ENCODE measurements around the gene FBXL2.

FBXL2 gene

GRCh38 chr3:33287672-33288282 is 10.5 kb downstream of the FBXL2 start:
- Histone ChIP-seq H2AK5ac (ENCODE audit: low read length) (no peak overlapping the region), H3K4me1 (ENCODE audit: control insufficient read depth, low read depth, low read length) (peaks cover 2% of the 10 kb centered on the region)
- no CpG with 5 or more reads among the region's 1 CpG for WGBS (ENCODE audit: extremely low coverage, insufficient coverage, low lambda C conversion rate)

GRCh38 chr3:33299395-33300081 is 22.3 kb downstream of the FBXL2 start:
- Histone ChIP-seq H3K56ac (ENCODE audit: low read length) (peak overlapping the region; percentile 34), H2AK5ac (ENCODE audit: low read length) (no peak overlapping the region), H3K27ac (ENCODE audit: low read depth, low read length) (no peak overlapping the region), H3K4me1 (ENCODE audit: control insufficient read depth, low read depth, low read length) (no peaks in the 10 kb centered on the region), H4K5ac (ENCODE audit: low read length) (no peak overlapping the region), H3K4me3 (ENCODE audit: low read length) (no peak overlapping the region), H3K4ac (ENCODE audit: low read depth, low read length) (no peak overlapping the region), H3K27me3 (ENCODE audit: insufficient read depth, low read length, poor library complexity) (no peaks in the 10 kb centered on the region), H3K23ac (ENCODE audit: low read length) (no peak overlapping the region), H3K79me2 (ENCODE audit: control insufficient read depth, insufficient read depth, low read length) (no peaks in the 10 kb centered on the region), H2BK15ac (replicated peaks; ENCODE audit: low read depth) (no peak overlapping the region), H4K8ac (ENCODE audit: low read depth, low read length) (no peak overlapping the region), H3K18ac (ENCODE audit: low read length) (no peak overlapping the region), H3K9ac (ENCODE audit: low read length) (no peak overlapping the region), H3K36me3 (ENCODE audit: control insufficient read depth, insufficient read depth, low read length) (no peaks in the 10 kb centered on the region), H2BK120ac (ENCODE audit: low read depth, low read length) (no peak overlapping the region), H3K4me2 (ENCODE audit: low read length) (no peak overlapping the region), H3K79me1 (ENCODE audit: low read length) (no peaks in the 10 kb centered on the region), H2BK5ac (ENCODE audit: low read length) (no peak overlapping the region)
- no CpG with 5 or more reads among the region's 3 CpGs for WGBS (ENCODE audit: extremely low coverage, insufficient coverage, low lambda C conversion rate)
- no peak for DNase-seq

More at GRCh38 chr3:33287672-33288282, 10.5 kb downstream of the FBXL2 start:
- Histone ChIP-seq H2BK15ac (replicated peaks; ENCODE audit: low read depth) (no peak overlapping the region), H3K4ac (ENCODE audit: low read depth, low read length) (no peak overlapping the region), H3K9ac (ENCODE audit: low read length) (no peak overlapping the region), H2BK120ac (ENCODE audit: low read depth, low read length) (no peak overlapping the region), H3K79me2 (ENCODE audit: control insufficient read depth, insufficient read depth, low read length) (no peaks in the 10 kb centered on the region), H3K4me3 (ENCODE audit: low read length) (no peak overlapping the region), H3K18ac (ENCODE audit: low read length) (no peak overlapping the region), H3K23ac (ENCODE audit: low read length) (no peak overlapping the region), H3K36me3 (ENCODE audit: control insufficient read depth, insufficient read depth, low read length) (no peaks in the 10 kb centered on the region), H3K4me2 (ENCODE audit: low read length) (no peak overlapping the region), H2BK5ac (ENCODE audit: low read length) (no peak overlapping the region), H3K56ac (ENCODE audit: low read length) (no peak overlapping the region), H4K8ac (ENCODE audit: low read depth, low read length) (no peak overlapping the region), H3K27me3 (ENCODE audit: insufficient read depth, low read length, poor library complexity) (no peaks in the 10 kb centered on the region), H3K79me1 (ENCODE audit: low read length) (no peaks in the 10 kb centered on the region), H4K5ac (ENCODE audit: low read length) (no peak overlapping the region), H3K27ac (ENCODE audit: low read depth, low read length) (no peak overlapping the region)
- no peak for DNase-seq

GRCh38 chr3:33312361-33312760 is 35.1 kb downstream of the FBXL2 start:
- H3K18ac ChIP-seq (ENCODE audit: low read length): no peak overlapping the region

GRCh38 chr3:33313331-33313730 is 36.1 kb downstream of the FBXL2 start:
- Histone ChIP-seq H3K23ac (ENCODE audit: low read length) (no peak overlapping the region), H3K4me2 (ENCODE audit: low read length) (no peak overlapping the region), H2BK15ac (replicated peaks; ENCODE audit: low read depth) (no peak overlapping the region), H2BK5ac (ENCODE audit: low read length) (no peak overlapping the region), H3K18ac (ENCODE audit: low read length) (no peak overlapping the region), H3K27ac (ENCODE audit: low read depth, low read length) (no peak overlapping the region), H3K27me3 (ENCODE audit: insufficient read depth, low read length, poor library complexity) (no peaks in the 10 kb centered on the region), H3K79me2 (ENCODE audit: control insufficient read depth, insufficient read depth, low read length) (no peaks in the 10 kb centered on the region), H2BK120ac (ENCODE audit: low read depth, low read length) (no peak overlapping the region), H3K4me3 (ENCODE audit: low read length) (no peak overlapping the region), H4K5ac (ENCODE audit: low read length) (no peak overlapping the region), H3K4ac (ENCODE audit: low read depth, low read length) (no peak overlapping the region), H3K9ac (ENCODE audit: low read length) (no peak overlapping the region), H3K79me1 (ENCODE audit: low read length) (no peaks in the 10 kb centered on the region), H3K4me1 (ENCODE audit: control insufficient read depth, low read depth, low read length) (no peaks in the 10 kb centered on the region), H3K36me3 (ENCODE audit: control insufficient read depth, insufficient read depth, low read length) (no peaks in the 10 kb centered on the region), H4K8ac (ENCODE audit: low read depth, low read length) (no peak overlapping the region), H3K56ac (ENCODE audit: low read length) (no peak overlapping the region), H2AK5ac (ENCODE audit: low read length) (no peak overlapping the region)
- DNase-seq: no peak

More at GRCh38 chr3:33312361-33312760, 35.1 kb downstream of the FBXL2 start:
- Histone ChIP-seq H2AK5ac (ENCODE audit: low read length) (no peak overlapping the region), H2BK15ac (replicated peaks; ENCODE audit: low read depth) (no peak overlapping the region), H3K36me3 (ENCODE audit: control insufficient read depth, insufficient read depth, low read length) (no peaks in the 10 kb centered on the region), H3K4me2 (ENCODE audit: low read length) (no peak overlapping the region), H2BK120ac (ENCODE audit: low read depth, low read length) (no peak overlapping the region), H3K27me3 (ENCODE audit: insufficient read depth, low read length, poor library complexity) (no peaks in the 10 kb centered on the region), H4K8ac (ENCODE audit: low read depth, low read length) (no peak overlapping the region), H3K23ac (ENCODE audit: low read length) (no peak overlapping the region), H3K56ac (ENCODE audit: low read length) (no peak overlapping the region), H3K79me2 (ENCODE audit: control insufficient read depth, insufficient read depth, low read length) (no peaks in the 10 kb centered on the region), H3K4me1 (ENCODE audit: control insufficient read depth, low read depth, low read length) (no peaks in the 10 kb centered on the region), H2BK5ac (ENCODE audit: low read length) (no peak overlapping the region), H3K4me3 (ENCODE audit: low read length) (no peak overlapping the region), H3K4ac (ENCODE audit: low read depth, low read length) (no peak overlapping the region), H3K27ac (ENCODE audit: low read depth, low read length) (no peak overlapping the region), H3K79me1 (ENCODE audit: low read length) (no peaks in the 10 kb centered on the region), H4K5ac (ENCODE audit: low read length) (no peak overlapping the region), H3K9ac (ENCODE audit: low read length) (no peak overlapping the region)
- no peak for DNase-seq
- 100% methylated on average over 1 of the region's 2 CpGs for WGBS (ENCODE audit: extremely low coverage, insufficient coverage, low lambda C conversion rate)

- no peak overlapping the region for H3K9ac ChIP-seq (ENCODE audit: low read length)
Observed at GRCh38 chr3:33314993-33315392, 37.8 kb downstream of the FBXL2 start.

GRCh38 chr3:33315826-33316225 is 38.6 kb downstream of the FBXL2 start:
- Histone ChIP-seq H2BK5ac (ENCODE audit: low read length) (no peak overlapping the region), H2BK120ac (ENCODE audit: low read depth, low read length) (no peak overlapping the region), H3K79me1 (ENCODE audit: low read length) (no peaks in the 10 kb centered on the region), H3K4me2 (ENCODE audit: low read length) (no peak overlapping the region), H4K8ac (ENCODE audit: low read depth, low read length) (no peak overlapping the region), H3K4me3 (ENCODE audit: low read length) (no peak overlapping the region), H3K4me1 (ENCODE audit: control insufficient read depth, low read depth, low read length) (no peaks in the 10 kb centered on the region), H2AK5ac (ENCODE audit: low read length) (no peak overlapping the region), H3K56ac (ENCODE audit: low read length) (no peak overlapping the region), H4K5ac (ENCODE audit: low read length) (no peak overlapping the region), H2BK15ac (replicated peaks; ENCODE audit: low read depth) (no peak overlapping the region), H3K79me2 (ENCODE audit: control insufficient read depth, insufficient read depth, low read length) (no peaks in the 10 kb centered on the region), H3K36me3 (ENCODE audit: control insufficient read depth, insufficient read depth, low read length) (no peaks in the 10 kb centered on the region), H3K27ac (ENCODE audit: low read depth, low read length) (no peak overlapping the region), H3K27me3 (ENCODE audit: insufficient read depth, low read length, poor library complexity) (no peaks in the 10 kb centered on the region), H3K23ac (ENCODE audit: low read length) (no peak overlapping the region), H3K18ac (ENCODE audit: low read length) (no peak overlapping the region), H3K9ac (ENCODE audit: low read length) (no peak overlapping the region), H3K4ac (ENCODE audit: low read depth, low read length) (no peak overlapping the region)
- no peak for DNase-seq
- no CpG with 5 or more reads among the region's 2 CpGs for WGBS (ENCODE audit: extremely low coverage, insufficient coverage, low lambda C conversion rate)

More at GRCh38 chr3:33314993-33315392, 37.8 kb downstream of the FBXL2 start:
- Histone ChIP-seq H3K36me3 (ENCODE audit: control insufficient read depth, insufficient read depth, low read length) (no peaks in the 10 kb centered on the region), H4K5ac (ENCODE audit: low read length) (no peak overlapping the region), H3K4me3 (ENCODE audit: low read length) (no peak overlapping the region), H3K23ac (ENCODE audit: low read length) (no peak overlapping the region), H3K79me1 (ENCODE audit: low read length) (no peaks in the 10 kb centered on the region), H2BK15ac (replicated peaks; ENCODE audit: low read depth) (no peak overlapping the region), H3K18ac (ENCODE audit: low read length) (no peak overlapping the region), H3K4ac (ENCODE audit: low read depth, low read length) (no peak overlapping the region), H2AK5ac (ENCODE audit: low read length) (no peak overlapping the region), H3K79me2 (ENCODE audit: control insufficient read depth, insufficient read depth, low read length) (no peaks in the 10 kb centered on the region), H4K8ac (ENCODE audit: low read depth, low read length) (no peak overlapping the region), H2BK120ac (ENCODE audit: low read depth, low read length) (no peak overlapping the region), H3K27me3 (ENCODE audit: insufficient read depth, low read length, poor library complexity) (no peaks in the 10 kb centered on the region), H3K56ac (ENCODE audit: low read length) (no peak overlapping the region), H3K4me2 (ENCODE audit: low read length) (no peak overlapping the region), H3K27ac (ENCODE audit: low read depth, low read length) (no peak overlapping the region), H3K4me1 (ENCODE audit: control insufficient read depth, low read depth, low read length) (no peaks in the 10 kb centered on the region), H2BK5ac (ENCODE audit: low read length) (no peak overlapping the region)
- no peak for DNase-seq
